GM19468 (cell line): ENCODE results near the gene NUFIP2.
"Not testable (repeated sequence)": the region's sequence is repeated elsewhere in the genome, so short reads cannot be mapped to it uniquely, and the experiment has no call there.

ENCODE experiments used
- ATAC-seq: cut with Tn5 transposase; IDR thresholded peaks from one replicate; pipeline ENCODE4 v1.9.1; 2021; ENCODE audit warnings: mild to moderate bottlenecking, moderate library complexity, moderate number of reproducible peaks; ENCODE audit not compliant: unreplicated experiment; ENCODE audit errors: extremely low read depth

The NUFIP2 gene

GRCh38 chr17:29293890-29294579 is at the start of gene NUFIP2:
Gene NUFIP2, minus strand, starts transcription at chr17:29294148. Its CDS starts 89 bp downstream, at chr17:29294059.
- ATAC-seq = peak; percentile 61

DNA sequence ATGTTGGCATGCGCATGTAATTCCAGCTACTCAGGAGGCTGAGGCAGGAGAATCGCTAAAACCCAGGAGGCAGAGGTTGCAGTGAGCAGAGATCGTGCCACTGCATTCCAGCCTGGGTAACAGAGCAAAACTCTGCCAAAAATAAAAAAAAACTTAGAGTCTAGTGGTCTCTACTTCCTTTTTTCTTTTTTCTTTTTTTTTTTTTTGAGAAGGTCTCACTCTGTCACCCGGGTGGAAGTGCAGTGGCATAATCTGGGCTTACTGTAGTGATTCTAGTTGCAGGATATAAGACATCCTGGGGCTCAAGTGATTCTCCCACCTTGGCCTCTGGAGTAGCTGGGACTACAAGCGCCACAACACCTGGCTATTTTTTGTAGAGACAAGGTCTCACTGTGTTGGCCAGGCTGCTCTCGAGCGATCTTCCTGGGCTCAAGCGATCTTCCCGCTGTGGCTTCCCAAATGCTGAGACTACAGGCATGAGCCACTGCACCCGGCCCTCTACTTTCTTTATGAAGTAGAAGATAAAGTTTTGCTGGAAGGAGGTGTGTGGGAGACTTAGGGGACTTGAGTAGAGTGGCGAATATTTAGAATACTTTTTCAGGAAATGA is 48.3 kb upstream of the NUFIP2 start:
- no peak for ATAC-seq

- no peak for ATAC-seq
These were observed 47.8 kb upstream of the NUFIP2 start for GRCh38 chr17:29341726-29342125.

GRCh38 chr17:29339016-29339415 is 45.1 kb upstream of the NUFIP2 start:
- not testable (repeated sequence) for ATAC-seq

DNA sequence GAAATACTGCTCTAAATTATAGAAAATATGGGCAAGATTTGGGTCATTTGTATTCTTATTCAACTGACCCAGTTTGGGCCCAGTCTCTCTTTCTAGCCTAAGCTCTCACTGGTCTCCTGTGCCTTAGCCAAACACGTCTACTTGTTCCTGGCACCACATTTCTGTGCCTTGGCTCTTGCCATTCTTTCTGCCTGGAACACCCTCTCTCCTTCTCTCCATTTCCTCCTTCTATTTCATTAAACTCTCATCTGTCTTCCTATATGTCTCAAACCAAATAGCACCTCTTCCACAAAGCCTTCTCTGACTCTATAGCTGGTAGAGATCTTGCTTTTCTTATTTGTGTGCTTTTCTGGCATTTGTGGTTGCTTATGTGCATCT is 37.7 kb upstream of the NUFIP2 start:
- no peak for ATAC-seq

DNA sequence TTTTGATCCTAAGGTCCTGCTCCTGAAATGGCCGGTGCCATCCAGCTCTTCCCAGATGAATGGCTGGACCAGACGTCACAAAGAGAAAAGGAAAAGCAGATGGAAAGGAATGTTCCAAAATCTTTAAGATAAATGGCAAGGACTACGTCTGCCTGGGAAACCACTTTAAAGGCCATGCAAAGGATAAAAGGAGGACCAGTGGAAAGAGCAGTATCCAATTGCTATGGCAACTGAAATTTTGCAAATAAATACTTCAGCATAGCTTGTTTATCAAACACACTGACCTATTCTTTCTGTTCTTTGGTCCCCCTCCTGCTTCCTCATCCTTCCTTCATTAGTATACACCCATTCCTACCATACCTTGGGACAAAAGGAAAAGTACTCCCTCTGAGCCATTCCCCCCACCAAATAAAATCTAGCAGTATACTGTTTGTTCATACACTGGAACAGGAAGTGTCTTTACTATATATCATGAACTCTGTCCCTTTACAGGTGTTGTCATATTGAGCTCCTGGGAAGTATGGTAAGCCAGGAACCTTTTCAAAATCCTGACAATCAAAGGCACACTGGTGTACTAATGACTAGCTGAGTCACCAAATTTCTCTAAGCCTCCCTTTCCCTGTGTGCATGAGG is 37.2 kb upstream of the NUFIP2 start:
- ATAC-seq = no peak

DNA sequence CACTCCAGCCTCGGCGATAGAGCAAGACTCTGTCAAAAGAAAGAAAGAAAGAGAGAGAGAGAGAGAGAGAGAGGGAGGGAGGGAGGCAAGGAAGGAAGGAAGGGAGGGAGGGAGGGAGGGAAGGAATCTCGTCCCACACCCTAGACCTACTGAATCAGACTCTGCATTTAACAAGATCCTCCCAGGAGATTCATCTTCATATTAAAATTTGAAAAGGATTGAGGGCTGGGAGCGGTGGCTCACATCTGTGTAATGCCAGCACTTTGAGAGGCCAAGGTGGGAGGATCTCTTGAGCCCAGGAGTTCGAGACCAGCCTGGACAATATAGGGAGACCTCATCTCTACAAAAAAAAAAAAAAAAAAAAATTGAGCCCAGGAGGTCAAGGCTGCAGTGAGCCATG is 33.5 kb upstream of the NUFIP2 start:
- no peak for ATAC-seq

DNA sequence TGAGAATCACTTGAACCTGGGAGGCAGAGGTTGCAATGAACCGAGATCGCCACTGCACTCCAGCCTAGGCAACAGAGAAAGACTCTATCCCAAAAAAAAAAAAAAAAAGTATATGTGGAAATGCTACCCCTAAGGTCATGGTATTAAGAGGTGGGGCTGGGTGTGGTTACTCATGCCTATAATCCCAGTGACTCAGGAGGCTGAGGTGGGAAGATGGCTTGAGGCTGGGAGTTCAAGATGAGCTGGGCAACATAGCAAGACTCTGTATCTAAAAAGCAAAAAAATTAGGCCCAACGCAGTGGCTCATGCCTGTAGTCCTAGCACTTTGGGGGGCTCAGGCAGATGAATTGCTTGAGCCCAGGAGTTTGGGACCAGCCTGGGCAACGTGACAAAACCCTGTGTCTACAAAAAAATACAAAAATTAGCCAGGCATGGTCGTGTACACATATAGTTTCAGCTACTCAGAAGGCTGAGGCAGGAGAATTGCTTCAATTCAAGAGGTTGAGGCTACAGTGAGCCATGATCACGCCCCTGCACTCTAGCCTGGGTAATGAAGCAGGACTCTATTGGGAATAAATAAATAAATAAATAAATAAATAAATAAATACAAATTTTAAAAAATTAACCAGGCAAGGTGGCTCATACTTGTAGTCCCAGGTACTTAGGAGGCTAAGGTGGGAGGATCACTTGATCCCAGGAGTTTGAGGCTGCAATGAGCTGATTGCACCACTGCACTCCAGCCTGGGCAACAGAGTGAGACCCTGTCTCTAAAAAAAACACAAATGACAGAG is 32.3 kb upstream of the NUFIP2 start:
- ATAC-seq = no peak

GRCh38 chr17:29322363-29322762 is 28.4 kb upstream of the NUFIP2 start:
- ATAC-seq = no peak

DNA sequence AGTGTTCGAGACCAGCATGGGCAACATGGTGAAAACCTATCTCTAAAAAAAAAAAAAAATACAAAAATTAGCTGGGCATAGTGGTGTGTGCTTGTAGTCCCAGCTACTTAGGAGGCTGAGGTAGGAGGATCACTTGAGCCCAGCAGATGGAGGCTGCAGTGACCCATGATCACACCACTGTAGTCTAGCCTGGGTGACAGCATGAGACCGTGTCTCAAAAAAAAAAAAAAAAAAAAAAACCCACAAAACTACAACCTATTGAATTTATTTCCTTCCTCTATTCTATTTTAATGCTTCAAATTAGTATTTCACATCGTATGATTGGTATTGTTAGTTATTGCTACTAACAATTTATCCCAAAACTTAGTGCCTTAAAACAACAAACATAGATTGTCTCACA is 9.4 kb upstream of the NUFIP2 start:
- ATAC-seq = no peak

- no peak for ATAC-seq
These were observed 5.1 kb upstream of the NUFIP2 start for GRCh38 chr17:29299031-29299430.

DNA sequence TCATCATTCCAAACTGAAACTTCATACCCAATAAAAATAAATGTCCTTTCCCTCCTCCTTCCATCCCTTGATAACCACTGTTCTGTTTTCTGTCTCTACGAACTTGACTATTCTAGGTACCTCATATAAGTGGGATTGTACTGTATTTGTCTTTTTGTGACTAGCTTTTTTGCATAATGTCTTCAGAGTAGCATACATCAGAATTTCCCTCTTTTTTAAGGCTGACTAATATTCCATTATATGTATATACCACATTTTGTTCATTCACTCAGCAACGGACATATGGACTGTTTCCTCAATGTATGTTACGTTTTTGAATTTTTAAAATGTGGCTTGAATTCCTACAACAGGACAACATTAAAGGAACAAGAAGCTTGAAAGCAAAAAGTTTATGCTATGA is 1.5 kb upstream of the NUFIP2 start:
- no peak for ATAC-seq

DNA sequence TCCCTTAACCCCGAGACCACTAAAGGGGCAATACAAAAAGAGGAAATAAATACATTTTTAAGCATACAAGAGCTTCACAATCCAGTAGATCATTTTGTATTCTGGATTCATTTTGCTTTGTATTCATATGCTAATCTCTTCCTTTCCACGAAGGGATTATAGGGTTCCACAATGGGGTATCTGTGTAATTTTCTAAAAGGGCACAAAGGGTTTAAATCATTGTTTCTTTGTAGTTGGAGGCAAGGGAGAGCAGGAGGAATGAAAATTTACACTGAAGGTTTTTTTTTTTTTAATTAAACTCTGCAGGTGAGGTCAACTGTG is 592 bp upstream of the NUFIP2 start:
- ATAC-seq = no peak

- ATAC-seq = no peak
These were observed 707 bp downstream of the NUFIP2 start for GRCh38 chr17:29292992-29293889.

DNA sequence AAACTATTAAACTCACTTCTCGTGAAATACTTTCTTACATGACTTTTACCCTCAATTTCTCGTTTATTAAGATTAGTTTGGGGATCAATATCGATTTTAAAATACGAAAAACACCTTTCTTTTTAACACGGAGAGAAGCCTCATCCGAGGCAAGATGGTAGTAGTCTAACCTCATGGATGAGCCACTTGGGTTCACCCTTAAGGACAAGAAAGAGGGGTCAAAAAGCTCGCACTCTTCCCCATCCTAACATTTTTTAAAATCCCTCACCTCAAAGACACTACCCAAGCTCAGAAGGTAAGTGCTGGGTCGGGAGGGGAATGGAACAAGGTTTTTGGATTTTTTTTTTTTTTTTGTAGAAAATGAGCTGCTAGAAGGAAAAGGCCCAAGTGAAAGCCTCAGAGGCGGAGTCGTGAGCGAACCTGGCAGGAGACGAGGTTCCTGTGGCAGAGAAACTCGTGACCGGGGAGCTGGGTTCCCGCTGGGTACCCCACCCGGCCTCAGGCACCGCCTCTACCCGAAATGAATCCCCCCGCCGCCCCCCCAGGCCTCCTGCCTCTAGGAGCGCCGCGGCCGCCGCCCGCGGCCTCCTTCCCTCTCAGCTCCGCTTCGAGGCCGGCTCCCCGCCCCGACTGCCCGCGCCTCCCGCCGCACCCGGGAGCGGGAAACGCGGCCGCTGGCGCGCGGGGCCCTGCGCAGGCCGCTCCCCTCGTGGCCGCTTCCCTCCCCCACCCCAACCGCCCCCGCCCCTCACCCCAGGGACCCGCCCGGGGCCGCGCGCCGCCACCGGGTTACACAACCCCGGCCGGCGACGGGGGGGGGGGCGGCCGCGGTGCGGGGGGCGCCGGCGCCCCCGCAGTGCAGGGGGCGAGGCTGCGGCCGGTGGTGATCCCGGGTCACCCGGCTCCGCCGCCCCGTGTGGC is 1.6 kb downstream of the NUFIP2 start:
- ATAC-seq = no peak

GRCh38 chr17:29291163-29291752 is 2.7 kb downstream of the NUFIP2 start:
- ATAC-seq = no peak

DNA sequence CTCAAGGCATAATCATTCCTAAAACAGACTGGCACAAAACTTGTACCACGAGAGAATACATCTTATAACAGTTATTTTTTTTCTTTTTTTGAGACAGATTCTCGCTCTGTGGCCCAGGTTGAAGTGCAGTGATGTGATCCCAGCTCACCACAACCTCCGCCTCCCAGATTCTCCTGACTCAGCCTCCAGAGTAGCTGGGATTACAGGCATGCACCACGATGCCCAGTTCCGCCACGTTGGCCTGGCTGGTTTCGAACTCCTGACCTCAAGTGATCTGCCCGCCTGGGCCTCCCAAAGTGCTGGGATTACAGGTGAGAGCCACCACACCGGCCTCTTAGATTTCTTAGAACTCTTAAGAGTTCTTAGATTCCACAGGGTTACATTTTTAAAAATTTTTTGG is 4.1 kb downstream of the NUFIP2 start:
- no peak for ATAC-seq

- no peak for ATAC-seq
These were observed 10.0 kb downstream of the NUFIP2 start for GRCh38 chr17:29283961-29284360.

GRCh38 chr17:29283496-29283895 is 10.5 kb downstream of the NUFIP2 start:
- no peak for ATAC-seq
